Measurements from ENCODE around the gene GABARAP.

DNA sequence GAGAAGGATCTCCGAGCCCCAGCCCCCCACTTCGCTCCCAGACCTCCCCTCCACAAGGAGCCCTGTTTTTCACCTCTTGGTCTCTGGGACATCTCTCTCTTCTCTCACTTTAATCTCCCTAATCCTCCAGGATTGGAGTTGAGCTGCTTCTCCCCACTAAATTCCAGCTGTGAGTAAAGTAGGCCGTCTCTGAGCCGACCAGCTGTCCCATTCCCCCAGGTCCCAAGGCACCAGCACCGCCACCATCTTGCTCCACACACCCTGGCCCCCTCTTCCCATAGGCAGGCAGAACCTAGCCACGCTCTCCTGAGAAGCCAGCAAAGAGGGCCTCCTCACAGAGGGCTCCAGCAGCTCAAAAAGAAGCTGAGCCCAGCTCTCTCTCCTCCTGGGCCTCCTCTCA, 23.5 kb downstream of the GABARAP start:
- TF ChIP-seq, protein P1, sequence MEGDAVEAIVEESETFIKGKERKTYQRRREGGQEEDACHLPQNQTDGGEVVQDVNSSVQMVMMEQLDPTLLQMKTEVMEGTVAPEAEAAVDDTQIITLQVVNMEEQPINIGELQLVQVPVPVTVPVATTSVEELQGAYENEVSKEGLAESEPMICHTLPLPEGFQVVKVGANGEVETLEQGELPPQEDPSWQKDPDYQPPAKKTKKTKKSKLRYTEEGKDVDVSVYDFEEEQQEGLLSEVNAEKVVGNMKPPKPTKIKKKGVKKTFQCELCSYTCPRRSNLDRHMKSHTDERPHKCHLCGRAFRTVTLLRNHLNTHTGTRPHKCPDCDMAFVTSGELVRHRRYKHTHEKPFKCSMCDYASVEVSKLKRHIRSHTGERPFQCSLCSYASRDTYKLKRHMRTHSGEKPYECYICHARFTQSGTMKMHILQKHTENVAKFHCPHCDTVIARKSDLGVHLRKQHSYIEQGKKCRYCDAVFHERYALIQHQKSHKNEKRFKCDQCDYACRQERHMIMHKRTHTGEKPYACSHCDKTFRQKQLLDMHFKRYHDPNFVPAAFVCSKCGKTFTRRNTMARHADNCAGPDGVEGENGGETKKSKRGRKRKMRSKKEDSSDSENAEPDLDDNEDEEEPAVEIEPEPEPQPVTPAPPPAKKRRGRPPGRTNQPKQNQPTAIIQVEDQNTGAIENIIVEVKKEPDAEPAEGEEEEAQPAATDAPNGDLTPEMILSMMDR (IDR thresholded peaks at IDR 0.05; ENCODE audit: poor library complexity) = no peak
- no peak for TF ChIP-seq EZH2 (IDR thresholded peaks at IDR 0.05; ENCODE audit: borderline replicate concordance)
- no peak for TF ChIP-seq EZH2phosphoT487 (IDR thresholded peaks at IDR 0.05; ENCODE audit: low read depth, severe bottlenecking, unreplicated experiment)

Data from hepatocyte (in vitro differentiated cells).